ENCODE data around the gene MOBP. TPM values are rescaled to one million over a fixed set of nuclear protein-coding genes. Genes with fewer than 3 reads are reported as not detected.

Gene MOBP
- total RNA-seq, 6 experiments from 2014 or later: not detected

DNA sequence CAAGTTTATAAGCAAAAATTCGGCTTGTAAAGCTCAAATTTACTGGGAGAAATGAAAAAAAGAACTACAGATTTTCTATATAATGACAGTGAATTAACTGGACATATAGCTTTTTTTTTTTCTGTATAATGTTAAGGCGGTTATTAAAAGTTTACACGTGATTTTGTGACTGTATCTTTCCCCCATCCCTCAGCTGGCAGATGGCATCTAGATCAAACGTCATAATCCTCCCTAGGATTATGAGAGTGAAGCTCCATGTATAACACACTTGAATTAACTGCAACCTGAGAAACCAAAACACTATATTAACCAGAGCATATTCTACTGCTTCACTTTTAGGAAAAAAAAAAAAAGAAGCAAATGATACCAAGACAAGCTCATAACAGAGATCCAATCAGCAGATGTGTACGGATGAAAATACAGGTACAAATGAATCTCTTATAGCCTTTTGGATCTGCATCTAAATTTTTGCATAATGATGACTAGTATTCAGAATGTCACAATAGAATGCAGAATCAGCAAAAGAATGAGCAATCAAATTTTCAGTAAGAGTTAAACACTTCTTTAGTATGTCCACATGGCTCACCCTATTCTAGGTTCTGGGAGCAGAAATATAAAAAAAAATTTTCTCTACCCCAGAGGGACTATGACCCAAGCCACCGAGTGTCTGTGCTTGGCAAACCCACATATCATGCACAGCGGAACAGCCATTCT lies 12.4 kb downstream of the MOBP start:
- H3K4me3 Mint-ChIP-seq: no peak overlapping the region
- no peaks in the 10 kb centered on the region for H3K9me3 Mint-ChIP-seq
- TF ChIP-seq, protein P1, sequence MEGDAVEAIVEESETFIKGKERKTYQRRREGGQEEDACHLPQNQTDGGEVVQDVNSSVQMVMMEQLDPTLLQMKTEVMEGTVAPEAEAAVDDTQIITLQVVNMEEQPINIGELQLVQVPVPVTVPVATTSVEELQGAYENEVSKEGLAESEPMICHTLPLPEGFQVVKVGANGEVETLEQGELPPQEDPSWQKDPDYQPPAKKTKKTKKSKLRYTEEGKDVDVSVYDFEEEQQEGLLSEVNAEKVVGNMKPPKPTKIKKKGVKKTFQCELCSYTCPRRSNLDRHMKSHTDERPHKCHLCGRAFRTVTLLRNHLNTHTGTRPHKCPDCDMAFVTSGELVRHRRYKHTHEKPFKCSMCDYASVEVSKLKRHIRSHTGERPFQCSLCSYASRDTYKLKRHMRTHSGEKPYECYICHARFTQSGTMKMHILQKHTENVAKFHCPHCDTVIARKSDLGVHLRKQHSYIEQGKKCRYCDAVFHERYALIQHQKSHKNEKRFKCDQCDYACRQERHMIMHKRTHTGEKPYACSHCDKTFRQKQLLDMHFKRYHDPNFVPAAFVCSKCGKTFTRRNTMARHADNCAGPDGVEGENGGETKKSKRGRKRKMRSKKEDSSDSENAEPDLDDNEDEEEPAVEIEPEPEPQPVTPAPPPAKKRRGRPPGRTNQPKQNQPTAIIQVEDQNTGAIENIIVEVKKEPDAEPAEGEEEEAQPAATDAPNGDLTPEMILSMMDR (IDR thresholded peaks at IDR 0.05): no peak
- H3K4me1 Mint-ChIP-seq (ENCODE audit: low read depth): no peaks in the 10 kb centered on the region
- peaks cover 4% of the 10 kb centered on the region for H3K27me3 Mint-ChIP-seq (ENCODE audit: insufficient read depth)
- DNase-seq: no peak
- H3K27ac Mint-ChIP-seq: no peak overlapping the region
- H3K36me3 Mint-ChIP-seq (ENCODE audit: low read depth): no peaks in the 10 kb centered on the region

DNA sequence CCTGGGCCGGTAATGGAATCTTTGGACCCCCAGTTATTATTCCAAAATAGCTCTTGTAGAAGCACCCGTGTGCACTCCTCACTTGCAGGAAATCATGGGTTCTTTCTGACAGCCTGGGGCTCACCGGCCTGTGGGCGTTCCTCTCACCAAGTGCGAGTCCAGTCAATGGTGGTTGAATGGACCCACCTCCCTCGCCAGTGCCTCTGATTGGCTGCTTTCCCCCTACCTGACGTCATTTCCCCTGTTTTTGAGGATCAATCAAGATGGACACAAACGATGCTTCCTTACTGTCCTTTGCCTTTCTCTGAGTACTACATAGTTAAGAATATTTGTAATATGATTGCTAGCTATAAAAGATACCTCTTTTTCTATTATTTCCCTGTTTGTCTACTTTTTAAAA lies 18.1 kb downstream of the MOBP start:
- no peak overlapping the region for H3K4me3 Mint-ChIP-seq
- TF ChIP-seq, protein P1 (IDR thresholded peaks at IDR 0.05): no peak
- no peak for DNase-seq
- peaks cover 5% of the 10 kb centered on the region; the same call in 1 of the 2 replicates for H3K27me3 Mint-ChIP-seq (ENCODE audit: insufficient read depth)
- no peak overlapping the region for H3K27ac Mint-ChIP-seq
- no peaks in the 10 kb centered on the region for H3K9me3 Mint-ChIP-seq
- no peaks in the 10 kb centered on the region for H3K36me3 Mint-ChIP-seq (ENCODE audit: low read depth)
- no peaks in the 10 kb centered on the region for H3K4me1 Mint-ChIP-seq (ENCODE audit: low read depth)

DNA sequence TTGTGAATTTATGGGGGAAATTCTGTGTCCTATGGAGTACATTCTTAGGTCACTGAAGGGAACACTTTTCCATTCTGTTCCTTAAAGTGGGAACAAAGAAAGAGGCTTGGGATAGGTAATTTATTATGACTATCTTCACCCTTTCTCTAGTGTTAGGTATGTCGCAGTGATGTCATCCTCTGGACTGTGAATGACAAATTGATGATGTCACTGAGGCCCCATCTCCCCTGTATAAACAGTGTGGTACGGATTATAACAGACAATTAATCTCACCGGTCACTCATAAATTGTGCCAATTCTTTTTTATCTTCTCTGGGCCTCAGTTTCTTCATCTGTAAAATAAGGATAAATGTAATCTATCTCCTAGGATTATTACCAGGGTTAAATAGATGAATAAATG lies 23.5 kb downstream of the MOBP start:
- no peak for DNase-seq
- Mint-ChIP-seq H3K27ac (no peak overlapping the region), H3K9me3 (no peaks in the 10 kb centered on the region), H3K4me1 (ENCODE audit: low read depth) (no peaks in the 10 kb centered on the region), H3K27me3 (ENCODE audit: insufficient read depth) (peaks cover 7% of the 10 kb centered on the region), H3K36me3 (ENCODE audit: low read depth) (no peaks in the 10 kb centered on the region), H3K4me3 (no peak overlapping the region)
- TF ChIP-seq, protein P1 (IDR thresholded peaks at IDR 0.05): no peak

DNA sequence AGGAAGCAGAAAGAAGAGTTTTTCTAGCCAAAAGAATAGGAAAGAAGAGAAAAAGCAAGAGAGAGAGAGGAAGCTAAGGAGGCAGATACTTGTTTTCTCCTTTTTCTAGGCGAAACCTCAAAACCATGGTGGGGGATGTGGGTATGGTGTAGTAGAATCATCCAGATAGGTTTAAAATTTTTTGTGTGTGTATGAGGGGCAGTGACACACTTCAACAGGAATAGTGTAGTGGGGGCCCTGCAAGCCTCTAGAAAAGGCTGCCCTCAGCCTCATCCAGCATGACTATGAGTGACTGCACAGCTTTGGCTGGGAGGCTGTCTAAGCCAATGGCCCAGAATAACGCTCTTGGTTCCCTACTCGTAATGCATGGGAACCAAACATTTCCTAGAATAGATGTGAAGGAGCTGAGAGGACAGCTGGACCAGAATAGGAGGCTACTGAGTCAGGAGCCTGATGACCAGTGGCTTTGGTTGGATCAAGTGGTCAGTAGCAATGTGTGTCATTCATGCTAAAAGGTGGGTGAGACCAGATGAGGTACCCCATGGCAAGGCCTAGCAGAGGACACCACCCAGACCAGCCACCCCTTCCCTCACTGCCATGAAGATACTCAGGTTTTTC lies 24.4 kb downstream of the MOBP start:
- Mint-ChIP-seq H3K27ac (no peak overlapping the region), H3K4me3 (no peak overlapping the region), H3K4me1 (ENCODE audit: low read depth) (no peaks in the 10 kb centered on the region), H3K36me3 (ENCODE audit: low read depth) (no peaks in the 10 kb centered on the region), H3K27me3 (ENCODE audit: insufficient read depth) (peaks cover 7% of the 10 kb centered on the region), H3K9me3 (no peaks in the 10 kb centered on the region)
- TF ChIP-seq, protein P1 (IDR thresholded peaks at IDR 0.05): no peak
- no peak for DNase-seq

DNA sequence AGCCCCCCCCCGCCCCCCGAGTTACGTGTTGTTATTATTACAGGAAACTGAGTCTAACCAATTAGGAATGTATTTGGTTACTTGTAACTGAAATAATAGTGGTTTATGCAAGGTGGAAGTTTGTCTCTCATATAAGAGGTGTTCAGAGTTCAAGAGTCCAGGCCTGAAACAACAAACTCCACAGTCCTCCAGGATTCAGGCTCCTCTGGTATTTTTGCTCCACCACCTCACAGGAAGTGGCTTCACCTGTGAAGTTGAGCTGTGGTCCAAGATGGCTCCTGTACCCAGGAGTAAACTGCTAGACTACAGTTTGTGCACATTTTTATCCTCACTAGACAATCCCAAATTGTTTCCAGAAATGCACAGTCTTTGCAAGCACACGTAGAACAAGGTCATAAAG lies 27.3 kb downstream of the MOBP start:
- Mint-ChIP-seq H3K9me3 (no peaks in the 10 kb centered on the region), H3K4me3 (no peak overlapping the region), H3K36me3 (ENCODE audit: low read depth) (no peaks in the 10 kb centered on the region), H3K27me3 (ENCODE audit: insufficient read depth) (peaks cover 8% of the 10 kb centered on the region), H3K27ac (no peak overlapping the region), H3K4me1 (ENCODE audit: low read depth) (no peaks in the 10 kb centered on the region)
- DNase-seq: no peak
- TF ChIP-seq, protein P1 (IDR thresholded peaks at IDR 0.05): no peak
